Mucosa of stomach (tissue), 1 donor: ENCODE data around the gene EPS8.
"Not testable (repeated sequence)": the region's sequence is repeated elsewhere in the genome, so short reads cannot be mapped to it uniquely, and the experiment has no call there.

Experiments used
- H3K27me3 ChIP-seq: one replicate; pipeline ENCODE4 v1.7.0; 2013; ENCODE audit warnings: mild to moderate bottlenecking, low read length; ENCODE audit not compliant: control insufficient read depth, insufficient read depth
- H3K36me3 ChIP-seq: one replicate; pipeline ENCODE4 v1.7.0; 2013; ENCODE audit warnings: low read length; ENCODE audit not compliant: control insufficient read depth, insufficient read depth
- H3K4me1 ChIP-seq: one replicate; pipeline ENCODE4 v1.7.0; 2013; ENCODE audit warnings: mild to moderate bottlenecking, low read length; ENCODE audit not compliant: control insufficient read depth, insufficient read depth
- H3K4me3 ChIP-seq: one replicate; pipeline ENCODE4 v1.7.0; 2013; ENCODE audit warnings: low read length
- H3K9ac ChIP-seq: one replicate; pipeline ENCODE4 v1.7.0; 2013; ENCODE audit warnings: mild to moderate bottlenecking, low read length, moderate library complexity
- H3K9me3 ChIP-seq: one replicate; pipeline ENCODE4 v1.7.0; 2013; ENCODE audit warnings: mild to moderate bottlenecking, low read length, moderate library complexity; ENCODE audit not compliant: control insufficient read depth
- donor health status: Pancreatic carcinoma.

EPS8 gene

GRCh38 chr12:15740389-15740788, 48.8 kb downstream of the EPS8 start:
- H3K9ac ChIP-seq, H3K27me3 ChIP-seq, H3K9me3 ChIP-seq, H3K36me3 ChIP-seq, H3K4me3 ChIP-seq, H3K4me1 ChIP-seq: not testable (repeated sequence)

GRCh38 chr12:15738438-15739015, 50.7 kb downstream of the EPS8 start:
- H3K4me3 ChIP-seq, result no peak overlapping the region
- H3K9me3 ChIP-seq, result no peaks in the 10 kb centered on the region
- no peaks in the 10 kb centered on the region for H3K27me3 ChIP-seq
- no peaks in the 10 kb centered on the region for H3K36me3 ChIP-seq
- no peak overlapping the region for H3K9ac ChIP-seq
- H3K4me1 ChIP-seq, result no peaks in the 10 kb centered on the region

GRCh38 chr12:15735837-15736615, 53.2 kb downstream of the EPS8 start:
- Histone ChIP-seq H3K4me1 (no peaks in the 10 kb centered on the region), H3K4me3 (no peak overlapping the region), H3K36me3 (no peaks in the 10 kb centered on the region), H3K9me3 (no peaks in the 10 kb centered on the region), H3K27me3 (no peaks in the 10 kb centered on the region), H3K9ac (no peak overlapping the region)

GRCh38 chr12:15733136-15733535, 56.1 kb downstream of the EPS8 start:
- Histone ChIP-seq H3K36me3 (no peaks in the 10 kb centered on the region), H3K4me1 (no peaks in the 10 kb centered on the region), H3K9ac (no peak overlapping the region), H3K9me3 (no peaks in the 10 kb centered on the region), H3K27me3 (no peaks in the 10 kb centered on the region), H3K4me3 (no peak overlapping the region)

- H3K4me3 ChIP-seq, result no peak overlapping the region
- no peak overlapping the region for H3K9ac ChIP-seq
- no peaks in the 10 kb centered on the region for H3K27me3 ChIP-seq
- no peaks in the 10 kb centered on the region for H3K9me3 ChIP-seq
- no peaks in the 10 kb centered on the region for H3K36me3 ChIP-seq
- no peaks in the 10 kb centered on the region for H3K4me1 ChIP-seq
These were observed 56.7 kb downstream of the EPS8 start for GRCh38 chr12:15732341-15733061.

- no peak overlapping the region for H3K4me3 ChIP-seq
These were observed 57.2 kb downstream of the EPS8 start for GRCh38 chr12:15731940-15732339.

GRCh38 chr12:15729097-15729496, 60.1 kb downstream of the EPS8 start:
- Histone ChIP-seq H3K36me3 (no peaks in the 10 kb centered on the region), H3K9ac (no peak overlapping the region), H3K4me1 (no peaks in the 10 kb centered on the region), H3K4me3 (no peak overlapping the region), H3K27me3 (no peaks in the 10 kb centered on the region), H3K9me3 (no peaks in the 10 kb centered on the region)

More at GRCh38 chr12:15731940-15732339, 57.2 kb downstream of the EPS8 start:
- Histone ChIP-seq H3K9ac (no peak overlapping the region), H3K9me3 (no peaks in the 10 kb centered on the region), H3K27me3 (no peaks in the 10 kb centered on the region), H3K4me1 (no peaks in the 10 kb centered on the region), H3K36me3 (no peaks in the 10 kb centered on the region)

- Histone ChIP-seq H3K4me1 (no peaks in the 10 kb centered on the region), H3K9me3 (no peaks in the 10 kb centered on the region), H3K36me3 (no peaks in the 10 kb centered on the region), H3K27me3 (no peaks in the 10 kb centered on the region), H3K4me3 (no peak overlapping the region), H3K9ac (no peak overlapping the region)
These were observed 61.0 kb downstream of the EPS8 start for GRCh38 chr12:15728118-15728598.

- H3K4me3 ChIP-seq, result no peak overlapping the region
- H3K36me3 ChIP-seq, result no peaks in the 10 kb centered on the region
- H3K9ac ChIP-seq, result no peak overlapping the region
- H3K9me3 ChIP-seq, result no peaks in the 10 kb centered on the region
- no peaks in the 10 kb centered on the region for H3K4me1 ChIP-seq
- no peaks in the 10 kb centered on the region for H3K27me3 ChIP-seq
These were observed 62.4 kb downstream of the EPS8 start for GRCh38 chr12:15726878-15727150.

- no peaks in the 10 kb centered on the region for H3K9me3 ChIP-seq
- no peaks in the 10 kb centered on the region for H3K4me1 ChIP-seq
- no peak overlapping the region for H3K4me3 ChIP-seq
- H3K36me3 ChIP-seq, result no peaks in the 10 kb centered on the region
- no peak overlapping the region for H3K9ac ChIP-seq
- no peaks in the 10 kb centered on the region for H3K27me3 ChIP-seq
These were observed 62.9 kb downstream of the EPS8 start for GRCh38 chr12:15726027-15726877.

- Histone ChIP-seq H3K9ac (no peak overlapping the region), H3K4me1 (peaks cover 19% of the 10 kb centered on the region), H3K4me3 (no peak overlapping the region), H3K9me3 (no peaks in the 10 kb centered on the region), H3K36me3 (no peaks in the 10 kb centered on the region), H3K27me3 (no peaks in the 10 kb centered on the region)
These were observed 66.2 kb downstream of the EPS8 start for GRCh38 chr12:15722951-15723350.
